Mesodermal cell (in vitro differentiated cells): ENCODE results near the gene HOXC9.
A peak's percentile ranks its signal among the peaks of the same experiment; 100 is the strongest.

Experiments used
- H3K27ac ChIP-seq: 2 replicates; pipeline ENCODE4 v1.7.0; 2013; ENCODE audit warnings: mild to moderate bottlenecking, low read depth, low read length, moderate library complexity; ENCODE audit not compliant: severe bottlenecking
- H3K36me3 ChIP-seq: 2 replicates; pipeline ENCODE4 v1.7.1; 2013; ENCODE audit warnings: mild to moderate bottlenecking, low read length, moderate library complexity; ENCODE audit not compliant: control insufficient read depth, insufficient read depth
- H3K4me1 ChIP-seq: one replicate; pipeline ENCODE4 v1.7.1; 2013; ENCODE audit warnings: mild to moderate bottlenecking, low read length; ENCODE audit not compliant: insufficient read depth, control insufficient read depth, poor library complexity, severe bottlenecking
- H3K4me3 ChIP-seq: 2 replicates; pipeline ENCODE4 v1.7.0; 2013; ENCODE audit warnings: low read length, control low read depth, mild to moderate bottlenecking; ENCODE audit not compliant: insufficient read depth, poor library complexity, severe bottlenecking; ENCODE audit errors: extremely low read depth
- H3K9me3 ChIP-seq: 2 replicates; pipeline ENCODE4 v1.7.1; 2013; ENCODE audit warnings: mild to moderate bottlenecking, low read length, moderate library complexity; ENCODE audit not compliant: control insufficient read depth
- WGBS, 2 experiments: methylation state at CpG; one replicate each; pipeline ENCODE4 v1.1.5; 2013; ENCODE audit warnings: missing lambda C conversion rate in 2 of 2; ENCODE audit not compliant: insufficient coverage in 2 of 2; 5-methylcytosine and 5-hydroxymethylcytosine counted together

The HOXC9 gene

DNA sequence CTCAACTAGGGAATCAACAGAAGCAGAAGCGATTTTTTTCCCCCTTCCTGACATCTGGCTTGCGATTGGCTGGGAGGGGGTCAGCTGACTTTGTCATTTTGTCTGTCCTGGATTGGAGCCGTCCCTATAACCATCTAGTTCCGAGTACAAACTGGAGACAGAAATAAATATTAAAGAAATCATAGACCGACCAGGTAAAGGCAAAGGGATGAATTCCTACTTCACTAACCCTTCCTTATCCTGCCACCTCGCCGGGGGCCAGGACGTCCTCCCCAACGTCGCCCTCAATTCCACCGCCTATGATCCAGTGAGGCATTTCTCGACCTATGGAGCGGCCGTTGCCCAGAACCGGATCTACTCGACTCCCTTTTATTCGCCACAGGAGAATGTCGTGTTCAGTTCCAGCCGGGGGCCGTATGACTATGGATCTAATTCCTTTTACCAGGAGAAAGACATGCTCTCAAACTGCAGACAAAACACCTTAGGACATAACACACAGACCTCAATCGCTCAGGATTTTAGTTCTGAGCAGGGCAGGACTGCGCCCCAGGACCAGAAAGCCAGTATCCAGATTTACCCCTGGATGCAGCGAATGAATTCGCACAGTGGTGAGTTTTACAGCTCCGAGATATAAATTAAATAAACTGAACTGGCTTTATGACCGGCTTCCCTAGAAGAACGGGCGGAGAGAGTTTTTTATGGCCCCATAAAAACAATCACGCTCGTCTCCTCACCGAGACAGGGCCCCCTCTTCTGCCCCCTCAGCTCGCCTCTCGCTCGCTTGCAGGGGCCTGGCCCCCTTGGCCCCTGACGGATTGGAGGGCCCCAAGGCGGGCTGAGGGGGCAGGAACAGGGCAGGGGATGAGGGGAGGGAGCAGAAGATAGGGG lies 28.6 kb downstream of the HOXC9 start, which contains the start of gene HOXC6:
TSS of gene HOXC6 (plus strand) at position 127 of the 888 bp plus-strand sequence. CDS start at position 209, 82 bp downstream.
- no peaks in the 10 kb centered on the region for H3K9me3 ChIP-seq
- H3K27ac ChIP-seq: peak within 1 kb of the TSS; percentile 53
- WGBS, 2 experiments: 4 to 13% methylated on average over 24 to 26 of the region's 36 CpGs
- H3K36me3 ChIP-seq: no peaks in the 10 kb centered on the region
- no peak within 1 kb of the TSS for H3K4me3 ChIP-seq
- H3K4me1 ChIP-seq: peaks cover 3% of the 10 kb centered on the region

DNA sequence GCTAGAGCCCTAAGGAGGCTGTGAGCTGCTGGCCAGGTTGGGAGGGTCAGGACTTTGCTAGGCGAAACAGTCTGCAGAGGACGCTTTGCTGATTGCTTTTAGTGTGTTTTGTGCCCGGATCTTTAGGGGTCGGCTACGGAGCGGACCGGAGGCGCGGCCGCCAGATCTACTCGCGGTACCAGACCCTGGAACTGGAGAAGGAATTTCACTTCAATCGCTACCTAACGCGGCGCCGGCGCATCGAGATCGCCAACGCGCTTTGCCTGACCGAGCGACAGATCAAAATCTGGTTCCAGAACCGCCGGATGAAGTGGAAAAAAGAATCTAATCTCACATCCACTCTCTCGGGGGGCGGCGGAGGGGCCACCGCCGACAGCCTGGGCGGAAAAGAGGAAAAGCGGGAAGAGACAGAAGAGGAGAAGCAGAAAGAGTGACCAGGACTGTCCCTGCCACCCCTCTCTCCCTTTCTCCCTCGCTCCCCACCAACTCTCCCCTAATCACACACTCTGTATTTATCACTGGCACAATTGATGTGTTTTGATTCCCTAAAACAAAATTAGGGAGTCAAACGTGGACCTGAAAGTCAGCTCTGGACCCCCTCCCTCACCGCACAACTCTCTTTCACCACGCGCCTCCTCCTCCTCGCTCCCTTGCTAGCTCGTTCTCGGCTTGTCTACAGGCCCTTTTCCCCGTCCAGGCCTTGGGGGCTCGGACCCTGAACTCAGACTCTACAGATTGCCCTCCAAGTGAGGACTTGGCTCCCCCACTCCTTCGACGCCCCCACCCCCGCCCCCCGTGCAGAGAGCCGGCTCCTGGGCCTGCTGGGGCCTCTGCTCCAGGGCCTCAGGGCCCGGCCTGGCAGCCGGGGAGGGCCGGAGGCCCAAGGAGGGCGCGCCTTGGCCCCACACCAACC lies 29.8 kb downstream of the HOXC9 start:
- H3K4me3 ChIP-seq: peak overlapping the region; percentile 16
- 4% methylated on average over 27 to 39 of the region's 53 CpGs for WGBS, 2 experiments
- H3K9me3 ChIP-seq: no peaks in the 10 kb centered on the region
- no peaks in the 10 kb centered on the region for H3K36me3 ChIP-seq
- H3K4me1 ChIP-seq: peaks cover 5% of the 10 kb centered on the region
- H3K27ac ChIP-seq: peak overlapping the region; percentile 36

DNA sequence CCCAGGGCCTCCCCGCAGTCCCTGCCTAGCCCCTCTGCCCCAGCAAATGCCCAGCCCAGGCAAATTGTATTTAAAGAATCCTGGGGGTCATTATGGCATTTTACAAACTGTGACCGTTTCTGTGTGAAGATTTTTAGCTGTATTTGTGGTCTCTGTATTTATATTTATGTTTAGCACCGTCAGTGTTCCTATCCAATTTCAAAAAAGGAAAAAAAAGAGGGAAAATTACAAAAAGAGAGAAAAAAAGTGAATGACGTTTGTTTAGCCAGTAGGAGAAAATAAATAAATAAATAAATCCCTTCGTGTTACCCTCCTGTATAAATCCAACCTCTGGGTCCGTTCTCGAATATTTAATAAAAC lies 30.5 kb downstream of the HOXC9 start:
- Histone ChIP-seq H3K4me1 (peaks cover 5% of the 10 kb centered on the region), H3K4me3 (peak overlapping the region; percentile 12), H3K9me3 (no peaks in the 10 kb centered on the region), H3K27ac (no peak overlapping the region), H3K36me3 (no peaks in the 10 kb centered on the region)
- WGBS, 2 experiments: 0% methylated on average over 1 of the region's 7 CpGs

DNA sequence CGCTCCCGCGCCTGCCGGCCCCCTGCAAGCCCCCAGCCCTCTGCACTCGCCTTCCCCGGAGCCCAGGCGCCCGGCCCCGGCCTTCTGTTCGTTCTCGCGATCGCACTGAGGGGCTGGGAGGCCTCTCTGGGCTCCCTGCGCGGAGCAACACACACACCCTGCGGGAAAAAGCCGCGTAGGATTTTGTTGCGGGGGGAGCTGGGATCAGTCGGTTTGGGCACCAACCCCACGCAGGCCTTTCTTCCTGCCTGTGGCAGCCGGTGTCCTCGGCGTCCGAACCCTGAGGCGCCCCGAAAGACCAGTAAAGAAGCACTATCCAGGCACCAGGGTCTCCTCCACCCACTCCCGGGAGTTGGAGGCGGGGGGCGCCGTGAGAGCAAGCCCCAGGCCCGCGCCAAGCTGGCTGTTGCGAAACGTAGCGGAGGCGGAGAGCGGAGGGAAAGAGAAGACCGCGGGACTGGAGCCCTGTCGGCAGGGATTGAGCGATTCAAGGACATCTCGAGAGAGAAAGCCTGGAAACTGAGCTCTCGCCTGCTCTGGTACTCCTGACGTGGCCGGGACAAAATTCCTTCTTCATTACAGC lies 31.0 kb downstream of the HOXC9 start:
- Histone ChIP-seq H3K9me3 (no peaks in the 10 kb centered on the region), H3K27ac (peak overlapping the region; percentile 66), H3K4me1 (peaks cover 5% of the 10 kb centered on the region), H3K36me3 (no peaks in the 10 kb centered on the region), H3K4me3 (peak overlapping the region; percentile 12)
- 2 to 3% methylated on average over 30 to 32 of the region's 46 CpGs for WGBS, 2 experiments

DNA sequence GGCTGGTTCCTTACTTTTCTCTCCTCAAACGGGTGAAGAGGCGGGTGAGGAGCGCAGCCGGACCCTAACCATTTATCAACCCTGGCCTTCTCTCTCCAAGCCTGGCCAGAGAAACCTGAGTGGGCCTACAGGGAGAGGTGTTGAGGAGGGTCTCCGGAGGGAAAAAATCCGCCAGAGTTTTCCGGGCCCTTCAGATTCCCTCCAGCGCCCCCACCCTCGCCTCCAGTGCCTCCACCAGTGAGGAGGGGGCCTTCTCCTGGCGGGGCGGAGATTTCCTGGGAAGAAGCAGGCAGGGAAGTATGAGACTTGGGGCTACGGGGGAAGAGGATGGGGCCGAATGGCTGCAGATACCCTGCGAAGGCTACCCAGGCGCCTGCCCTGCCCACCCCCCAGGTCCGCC lies 31.5 kb downstream of the HOXC9 start:
- H3K4me3 ChIP-seq: no peak overlapping the region
- peaks cover 5% of the 10 kb centered on the region for H3K4me1 ChIP-seq
- no peaks in the 10 kb centered on the region for H3K9me3 ChIP-seq
- H3K36me3 ChIP-seq: no peaks in the 10 kb centered on the region
- 13 to 49% methylated on average over 2 to 7 of the region's 16 CpGs for WGBS, 2 experiments
- peak overlapping the region; percentile 66 for H3K27ac ChIP-seq

DNA sequence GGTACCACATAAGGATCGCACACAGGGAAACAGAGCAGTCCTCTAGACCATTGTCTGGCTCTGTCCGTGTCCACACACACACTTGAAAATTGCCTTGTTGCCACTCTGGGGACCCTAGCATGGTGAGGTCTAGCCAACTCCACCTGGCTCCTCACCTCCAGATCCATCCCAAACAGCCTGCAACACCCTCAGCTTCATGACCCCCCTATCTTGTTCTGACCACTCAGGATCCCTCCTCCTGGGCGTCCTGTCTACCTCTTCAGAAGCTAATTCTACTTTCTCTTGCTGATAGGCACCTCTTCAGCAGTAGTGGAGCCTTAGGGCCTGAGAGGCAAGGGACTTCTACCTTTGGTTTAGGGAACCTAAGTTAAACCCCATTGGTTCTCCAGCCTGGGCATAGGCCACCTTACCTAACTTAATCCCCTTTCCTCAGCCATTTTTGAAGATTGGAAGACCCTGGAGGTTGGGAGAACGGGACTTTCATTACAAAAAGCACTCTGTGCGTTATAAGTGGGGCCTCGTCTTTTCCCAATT lies 32.2 kb downstream of the HOXC9 start:
- Histone ChIP-seq H3K9me3 (no peaks in the 10 kb centered on the region), H3K36me3 (no peaks in the 10 kb centered on the region), H3K27ac (no peak overlapping the region), H3K4me1 (peaks cover 5% of the 10 kb centered on the region), H3K4me3 (no peak overlapping the region)
- 44 to 50% methylated on average over 3 to 5 of the region's 6 CpGs for WGBS, 2 experiments

DNA sequence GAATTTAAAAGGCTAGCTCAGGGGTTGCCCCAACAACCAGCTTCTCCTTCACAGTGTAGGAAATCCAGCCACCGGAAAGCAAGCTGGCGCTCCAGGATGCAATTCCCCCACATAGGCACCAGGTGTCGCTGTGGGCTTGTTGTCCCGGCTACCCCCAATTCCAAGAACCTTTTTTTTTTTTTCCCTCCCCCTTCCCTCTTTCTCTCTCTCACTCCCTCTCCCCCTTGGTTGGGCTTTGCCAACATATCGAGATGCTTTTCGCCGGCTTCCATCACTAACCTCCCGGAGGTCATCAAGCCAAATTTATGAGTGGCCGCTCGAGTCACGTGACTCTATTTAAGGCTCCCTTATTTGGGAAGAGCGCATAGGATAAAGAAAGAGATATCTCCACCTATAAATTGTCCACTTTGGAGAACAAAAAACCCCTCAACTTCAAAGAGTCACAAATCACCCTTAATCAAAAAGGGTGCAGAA lies 32.7 kb downstream of the HOXC9 start, which contains the start of gene HOXC5:
TSS of gene HOXC5 (plus strand) at position 424 of the 474 bp plus-strand sequence. CDS start 73 bp downstream, outside the sequence.
- Histone ChIP-seq H3K27ac (peak within 1 kb of the TSS; percentile 45), H3K36me3 (no peaks in the 10 kb centered on the region), H3K4me3 (peak within 1 kb of the TSS; percentile 5), H3K9me3 (no peaks in the 10 kb centered on the region), H3K4me1 (peaks cover 5% of the 10 kb centered on the region)
- WGBS, 2 experiments: 0% methylated on average over 2 to 4 of the region's 12 CpGs

DNA sequence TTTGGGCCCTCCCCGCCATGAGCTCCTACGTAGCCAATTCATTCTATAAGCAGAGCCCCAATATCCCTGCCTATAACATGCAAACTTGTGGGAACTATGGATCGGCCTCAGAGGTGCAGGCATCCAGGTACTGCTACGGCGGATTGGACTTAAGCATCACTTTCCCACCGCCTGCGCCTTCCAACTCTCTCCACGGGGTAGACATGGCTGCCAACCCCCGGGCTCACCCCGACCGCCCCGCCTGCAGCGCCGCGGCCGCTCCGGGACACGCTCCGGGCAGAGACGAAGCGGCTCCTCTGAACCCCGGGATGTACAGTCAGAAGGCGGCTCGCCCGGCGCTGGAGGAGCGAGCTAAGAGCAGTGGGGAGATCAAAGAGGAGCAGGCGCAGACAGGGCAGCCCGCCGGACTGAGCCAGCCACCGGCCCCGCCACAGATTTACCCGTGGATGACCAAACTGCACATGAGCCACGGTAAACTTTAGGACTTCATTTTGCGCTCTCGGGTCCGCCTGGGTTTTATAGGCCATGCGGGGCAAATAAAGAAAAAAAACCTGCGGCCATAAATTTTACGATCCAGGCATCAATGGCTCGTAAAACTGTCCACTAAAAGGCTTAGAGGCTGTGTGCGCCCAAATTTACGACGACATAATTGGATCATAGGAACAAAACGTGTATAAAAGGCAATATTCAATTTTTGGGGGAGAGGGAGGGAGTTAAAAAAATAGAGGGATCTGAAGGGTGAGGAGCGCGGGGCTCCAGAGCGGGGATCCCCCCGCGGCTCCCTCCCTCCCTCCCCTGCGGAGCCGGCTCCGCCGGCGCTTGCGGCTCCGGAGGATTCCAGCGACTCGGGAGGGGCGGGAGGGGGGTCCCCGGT lies 33.4 kb downstream of the HOXC9 start:
- H3K27ac ChIP-seq: peak overlapping the region; percentile 45
- H3K4me1 ChIP-seq: peaks cover 5% of the 10 kb centered on the region
- H3K9me3 ChIP-seq: no peaks in the 10 kb centered on the region
- no peaks in the 10 kb centered on the region for H3K36me3 ChIP-seq
- 3 to 5% methylated on average over 34 to 43 of the region's 61 CpGs for WGBS, 2 experiments
- H3K4me3 ChIP-seq: peak overlapping the region; percentile 5

DNA sequence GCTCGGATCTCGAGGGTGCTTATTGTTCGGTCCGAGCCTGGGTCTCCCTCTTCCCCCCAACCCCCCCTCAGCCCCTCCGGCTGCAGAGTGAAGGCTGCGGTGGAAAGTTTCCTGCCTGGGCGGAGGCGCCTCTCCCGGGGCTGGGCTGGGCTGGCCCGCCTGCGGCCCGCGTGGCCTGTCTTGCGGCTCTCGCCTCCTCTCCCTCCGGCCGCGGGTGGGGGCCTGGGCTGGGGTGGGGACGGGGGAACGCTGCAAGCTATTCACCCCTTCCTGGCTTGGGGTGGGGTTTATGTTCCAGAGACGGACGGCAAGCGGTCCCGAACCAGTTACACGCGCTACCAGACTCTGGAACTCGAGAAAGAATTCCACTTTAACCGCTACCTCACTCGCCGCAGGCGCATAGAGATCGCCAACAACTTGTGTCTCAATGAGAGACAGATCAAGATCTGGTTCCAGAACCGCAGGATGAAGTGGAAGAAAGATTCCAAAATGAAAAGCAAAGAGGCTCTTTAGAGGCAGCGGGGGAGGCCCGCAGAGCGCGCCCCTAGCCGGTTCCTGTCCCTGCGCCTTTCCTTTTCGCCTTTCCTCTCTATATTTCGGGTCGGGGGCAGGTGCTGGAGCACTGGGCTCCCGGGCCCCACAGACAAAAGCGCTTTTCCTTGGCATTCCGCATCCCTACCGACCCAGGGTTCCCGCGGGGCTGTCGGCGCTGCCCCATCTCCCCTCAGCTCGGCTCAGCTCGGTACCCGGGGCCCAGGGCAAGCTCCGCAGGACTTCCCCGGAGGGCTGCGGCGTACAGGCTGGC lies 34.2 kb downstream of the HOXC9 start:
- Histone ChIP-seq H3K4me1 (peaks cover 5% of the 10 kb centered on the region), H3K9me3 (no peaks in the 10 kb centered on the region), H3K4me3 (no peak overlapping the region), H3K36me3 (no peaks in the 10 kb centered on the region), H3K27ac (peak overlapping the region; percentile 5)
- 2 to 3% methylated on average over 30 to 42 of the region's 57 CpGs for WGBS, 2 experiments
